ENCODE results near the gene DAB1. TPM values are rescaled to one million over a fixed set of nuclear protein-coding genes. Genes with fewer than 3 reads are reported as not detected.

DAB1 gene
- total RNA-seq, 1 donor, result 0.45 TPM

DNA sequence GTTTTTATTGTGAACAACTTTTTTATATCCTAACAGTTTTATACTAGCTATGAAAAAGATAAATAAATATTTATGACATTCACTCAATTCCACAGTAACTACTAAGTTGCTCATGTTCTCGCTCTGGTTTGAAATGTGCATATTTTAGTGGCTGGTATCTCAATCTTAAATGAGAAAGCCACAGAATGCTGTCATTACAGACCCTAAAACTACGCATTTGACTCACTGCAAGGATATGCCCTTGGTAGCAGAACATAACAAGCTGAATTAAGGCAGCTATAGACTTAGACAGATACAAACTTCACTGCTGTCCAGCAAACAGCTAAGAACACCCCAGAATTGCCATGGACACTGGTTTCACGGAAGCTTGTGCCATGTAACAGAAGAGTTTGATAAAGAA lies 19.0 kb downstream of the DAB1 start:
- no peak for DNase-seq (ENCODE audit: low read depth)
- no peak overlapping the region for H3K4me3 ChIP-seq (ENCODE audit: low read depth, low read length)
- TF ChIP-seq CTCF (IDR thresholded peaks at IDR 0.05; ENCODE audit: insufficient read depth, low read length), result no peak

DNA sequence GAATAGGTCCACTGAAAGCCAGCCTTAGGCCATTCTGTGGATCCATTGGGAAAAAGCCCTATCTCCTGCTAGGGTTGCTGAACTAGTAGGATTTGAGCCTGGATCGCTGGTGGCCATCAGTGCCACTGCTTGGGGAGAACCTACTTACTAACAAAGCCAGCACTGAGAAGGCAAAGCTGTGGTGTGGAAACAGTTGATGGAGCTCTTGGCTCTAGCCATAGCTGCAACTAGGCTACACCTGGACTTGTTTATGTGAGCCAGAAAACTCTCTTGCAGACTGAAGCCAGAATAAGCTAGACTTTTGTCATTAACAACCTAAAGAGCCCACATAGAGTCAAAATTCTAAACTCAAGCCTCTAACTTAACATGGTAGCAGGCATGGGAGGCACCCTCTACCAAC lies 20.7 kb downstream of the DAB1 start:
- no peak for TF ChIP-seq CTCF (IDR thresholded peaks at IDR 0.05; ENCODE audit: insufficient read depth, low read length)
- H3K4me3 ChIP-seq (ENCODE audit: low read depth, low read length), result no peak overlapping the region
- no peak for DNase-seq (ENCODE audit: low read depth)

- H3K4me3 ChIP-seq (ENCODE audit: low read depth, low read length), result no peak overlapping the region
- no peak for DNase-seq (ENCODE audit: low read depth)
- TF ChIP-seq CTCF (IDR thresholded peaks at IDR 0.05; ENCODE audit: insufficient read depth, low read length), result no peak
Measured at GRCh38 chr1:57401671-57402070, 22.2 kb downstream of the DAB1 start.

- DNase-seq (ENCODE audit: low read depth), result no peak
- no peak overlapping the region for H3K4me3 ChIP-seq (ENCODE audit: low read depth, low read length)
- no peak for TF ChIP-seq CTCF (IDR thresholded peaks at IDR 0.05; ENCODE audit: insufficient read depth, low read length)
Measured at GRCh38 chr1:57400048-57400447, 23.8 kb downstream of the DAB1 start.

DNA sequence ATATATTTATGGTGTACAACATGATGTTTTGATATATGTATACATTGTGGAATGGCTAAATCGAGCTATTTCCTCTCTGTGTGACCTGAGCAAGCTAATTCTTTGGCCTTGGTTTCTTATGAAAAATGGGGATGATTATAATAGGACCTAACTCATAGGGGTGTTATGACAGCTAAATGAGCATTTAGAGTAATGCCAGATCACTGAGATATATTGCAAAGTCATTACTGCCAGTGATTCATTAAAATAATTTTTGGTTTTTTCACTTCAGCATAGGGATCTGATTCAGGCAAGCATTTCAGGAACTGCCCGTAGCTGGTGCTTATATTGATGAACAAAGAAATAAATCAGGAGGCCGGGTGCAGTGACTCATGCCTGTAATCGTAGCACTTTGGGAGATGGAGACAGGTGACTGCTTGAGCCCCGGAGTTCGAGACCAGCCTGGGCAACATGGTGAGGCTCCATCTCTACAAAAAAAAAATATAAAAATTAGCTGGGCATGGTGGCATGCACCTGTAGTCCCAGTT lies 30.7 kb downstream of the DAB1 start:
- DNase-seq (ENCODE audit: low read depth), result no peak
- H3K4me3 ChIP-seq (ENCODE audit: low read depth, low read length), result no peak overlapping the region
- TF ChIP-seq CTCF (IDR thresholded peaks at IDR 0.05; ENCODE audit: insufficient read depth, low read length), result no peak

GRCh38 chr1:57385336-57385735 lies 38.5 kb downstream of the DAB1 start:
- TF ChIP-seq CTCF (IDR thresholded peaks at IDR 0.05; ENCODE audit: insufficient read depth, low read length), result no peak
- DNase-seq (ENCODE audit: low read depth), result no peak
- no peak overlapping the region for H3K4me3 ChIP-seq (ENCODE audit: low read depth, low read length)

DNA sequence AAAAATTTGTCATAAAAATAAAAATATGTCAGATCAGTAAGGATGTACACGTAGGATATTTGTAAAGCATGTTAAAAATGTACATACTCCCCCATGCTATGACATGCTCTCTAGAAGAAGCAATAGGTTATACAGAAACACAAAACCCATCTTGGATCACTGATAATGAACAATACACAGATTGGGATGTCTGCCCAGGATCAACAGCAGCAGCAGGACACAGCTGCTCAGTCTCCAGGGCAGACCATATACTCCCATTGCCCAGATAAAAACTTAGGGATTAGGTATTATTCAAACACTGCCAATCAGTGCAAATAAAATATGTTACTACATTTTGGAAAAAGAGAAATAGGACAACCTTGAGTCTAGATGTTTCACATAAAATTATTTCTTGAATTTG lies 39.0 kb downstream of the DAB1 start:
- DNase-seq (ENCODE audit: low read depth), result no peak
- H3K4me3 ChIP-seq (ENCODE audit: low read depth, low read length), result no peak overlapping the region
- TF ChIP-seq CTCF (IDR thresholded peaks at IDR 0.05; ENCODE audit: insufficient read depth, low read length), result no peak

Measured in fibroblast of the aortic adventitia (primary cell).